GM20000 (cell line): Measurements from ENCODE around the gene SOCS1.

Experiments
- DNase-seq: peaks from one replicate; pipeline ENCODE4 v3.0.0; 2012; ENCODE audit warnings: low spot score
- CTCF ChIP-seq: IDR thresholded peaks from 2 replicates; pipeline ENCODE4 v1.5.1; 2012; ENCODE audit warnings: mild to moderate bottlenecking, control low read depth; ENCODE audit errors: extremely low read depth, missing control alignments

Gene SOCS1

GRCh38 chr16:11272921-11273720 lies 17.1 kb upstream of the SOCS1 start, which contains the start of gene PRM3:
Gene PRM3 (minus strand): TSS chr16:11273629. CDS start chr16:11273595, 34 bp downstream.
- TF ChIP-seq CTCF: no peak
- no peak for DNase-seq

- no peak for TF ChIP-seq CTCF
- no peak for DNase-seq
These were observed 16.5 kb upstream of the SOCS1 start for GRCh38 chr16:11272484-11272883.

- no peak for DNase-seq
These were observed 15.6 kb upstream of the SOCS1 start for GRCh38 chr16:11271610-11272009.

GRCh38 chr16:11270602-11271162 lies 14.7 kb upstream of the SOCS1 start:
- TF ChIP-seq CTCF: no peak
- DNase-seq: no peak

More at GRCh38 chr16:11271610-11272009, 15.6 kb upstream of the SOCS1 start:
- TF ChIP-seq CTCF: no peak

- no peak for TF ChIP-seq CTCF
- DNase-seq: no peak
These were observed 12.9 kb upstream of the SOCS1 start, which contains the start of gene TNP2 for GRCh38 chr16:11268921-11269375. Gene TNP2 (minus strand): TSS chr16:11269325. CDS start chr16:11269262, 63 bp downstream.

GRCh38 chr16:11265124-11265523 lies 9.1 kb upstream of the SOCS1 start:
- TF ChIP-seq CTCF: no peak
- DNase-seq: no peak

GRCh38 chr16:11264155-11264832 lies 8.3 kb upstream of the SOCS1 start:
- no peak for DNase-seq
- no peak for TF ChIP-seq CTCF
